GM11168 (cell line): Measurements from ENCODE around the gene RPA1.

ENCODE experiments used
- in situ Hi-C: fragments of 300-500 bp; cut with MboI; formaldehyde crosslinking; loops from one replicate; pipeline ENCODE4 v1.12.0; 2022; ENCODE audit warnings: low sequenced_read_pairs; ENCODE audit not compliant: unreplicated experiment

The RPA1 gene

DNA sequence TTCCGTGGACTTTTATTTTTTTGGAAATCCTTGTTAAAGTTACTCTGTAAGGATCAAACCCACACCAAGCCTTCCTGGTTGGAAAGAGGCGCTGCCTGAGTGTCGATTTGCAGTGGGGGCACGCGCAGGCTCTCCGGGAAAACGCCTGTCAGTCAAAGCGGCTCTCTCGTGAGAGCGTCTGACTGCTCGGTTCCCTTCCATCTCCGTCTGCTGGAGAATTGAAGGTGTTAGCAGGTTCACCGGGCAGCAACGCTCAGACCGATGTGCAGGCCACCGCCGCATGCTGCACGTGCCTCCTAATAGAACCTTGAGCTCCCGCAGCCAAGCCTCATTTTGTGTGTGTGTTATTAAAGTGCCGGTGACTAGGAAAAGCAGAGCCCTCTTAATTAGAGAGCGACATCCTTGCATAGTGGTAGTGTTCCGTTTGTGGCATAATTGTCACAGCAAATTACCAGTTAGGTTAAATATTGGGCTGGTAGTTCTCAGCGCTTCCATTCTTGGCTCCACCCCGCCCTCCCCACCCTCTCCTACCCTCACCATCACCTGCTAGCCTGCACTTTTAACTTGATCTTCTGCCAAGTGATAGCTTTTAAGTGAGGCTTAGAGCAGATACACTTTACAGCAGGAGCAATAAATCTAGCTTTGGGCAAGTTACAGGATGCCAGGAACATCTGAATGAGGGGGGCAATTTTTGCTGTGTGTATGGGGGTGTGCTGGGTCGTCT lies 75.5 kb downstream of the RPA1 start:
- in situ Hi-C loops = no loop called here

DNA sequence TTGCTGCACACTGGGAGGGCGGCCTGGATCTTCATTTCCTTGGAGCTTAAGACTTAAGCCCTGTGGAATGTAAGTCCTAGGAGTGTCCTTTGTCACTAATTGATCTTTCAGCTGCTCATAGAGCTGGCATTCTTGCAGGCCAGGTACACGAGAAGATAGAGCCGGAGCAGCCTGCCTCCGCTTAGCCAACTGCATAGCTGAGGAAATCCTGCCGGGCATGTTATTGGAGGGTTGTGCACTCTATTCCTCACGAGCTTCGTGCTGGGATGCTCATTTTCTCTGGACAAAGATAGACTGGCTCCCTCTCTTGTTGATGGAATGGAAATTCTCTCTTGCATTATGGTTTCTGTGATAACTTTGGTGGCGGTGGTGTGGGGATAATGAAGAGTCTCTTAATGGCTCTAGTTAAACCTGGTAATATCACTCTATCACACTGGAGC lies 76.9 kb downstream of the RPA1 start:
- in situ Hi-C loops = no loop called here

DNA sequence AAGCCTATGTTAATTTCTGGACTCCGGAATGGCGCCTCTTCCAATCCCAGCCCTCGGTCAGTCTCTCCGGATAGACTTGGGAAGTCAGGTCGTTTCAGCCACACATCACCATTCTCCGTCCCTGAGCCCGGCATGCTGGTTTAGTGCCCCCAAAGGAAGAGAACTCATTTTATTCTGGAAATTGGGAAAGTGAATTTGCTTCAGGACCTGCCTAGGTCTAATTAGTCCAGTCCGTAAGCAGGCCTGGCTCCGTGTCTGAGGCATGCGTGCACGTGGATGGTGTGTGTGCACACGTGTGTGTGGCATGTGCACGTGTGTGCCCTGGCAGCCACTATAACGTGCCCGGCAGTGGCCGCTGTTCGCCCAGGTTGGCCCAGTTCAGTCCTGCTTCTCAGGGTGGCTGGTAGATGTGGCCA lies 77.4 kb downstream of the RPA1 start:
- in situ Hi-C loops = no loop called here

DNA sequence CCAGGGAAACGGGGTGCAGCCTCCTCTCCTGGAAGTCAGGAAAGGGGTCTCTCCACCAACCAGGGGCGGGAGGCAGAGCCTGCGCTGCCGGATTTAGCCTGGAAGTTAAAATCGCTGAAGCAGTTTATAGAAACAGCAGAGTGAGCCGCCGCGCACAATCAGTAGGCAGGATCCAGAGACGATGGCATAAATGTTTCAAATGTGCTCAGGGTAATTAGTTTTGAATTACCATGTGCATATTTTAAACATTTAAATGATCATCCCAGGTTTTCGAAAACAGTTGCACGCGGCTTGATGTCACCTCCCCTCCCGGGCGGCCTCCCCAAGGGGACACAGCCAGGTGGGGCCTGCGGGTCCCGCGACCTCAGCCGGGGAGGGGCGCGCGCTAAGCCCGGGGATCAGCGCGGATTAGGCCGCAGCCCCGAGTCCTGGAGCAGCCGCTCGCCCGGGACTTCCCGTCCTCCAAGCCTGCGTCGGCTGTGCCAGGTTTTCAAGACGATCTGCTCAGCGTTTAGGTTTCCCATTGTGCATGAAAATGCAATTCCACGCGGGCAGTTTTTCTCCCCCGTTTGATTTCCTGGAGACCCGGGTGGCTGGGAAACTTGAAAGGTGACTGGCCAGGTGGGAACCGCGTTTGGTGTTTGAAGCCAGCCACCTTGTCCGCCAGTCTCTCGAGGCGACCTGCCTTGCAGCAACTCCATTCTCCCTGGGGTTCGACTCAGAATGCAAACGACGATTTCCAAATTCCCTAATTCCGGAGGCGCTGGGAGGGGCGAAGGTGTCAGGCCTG lies 78.3 kb downstream of the RPA1 start:
- in situ Hi-C loops = no loop called here

DNA sequence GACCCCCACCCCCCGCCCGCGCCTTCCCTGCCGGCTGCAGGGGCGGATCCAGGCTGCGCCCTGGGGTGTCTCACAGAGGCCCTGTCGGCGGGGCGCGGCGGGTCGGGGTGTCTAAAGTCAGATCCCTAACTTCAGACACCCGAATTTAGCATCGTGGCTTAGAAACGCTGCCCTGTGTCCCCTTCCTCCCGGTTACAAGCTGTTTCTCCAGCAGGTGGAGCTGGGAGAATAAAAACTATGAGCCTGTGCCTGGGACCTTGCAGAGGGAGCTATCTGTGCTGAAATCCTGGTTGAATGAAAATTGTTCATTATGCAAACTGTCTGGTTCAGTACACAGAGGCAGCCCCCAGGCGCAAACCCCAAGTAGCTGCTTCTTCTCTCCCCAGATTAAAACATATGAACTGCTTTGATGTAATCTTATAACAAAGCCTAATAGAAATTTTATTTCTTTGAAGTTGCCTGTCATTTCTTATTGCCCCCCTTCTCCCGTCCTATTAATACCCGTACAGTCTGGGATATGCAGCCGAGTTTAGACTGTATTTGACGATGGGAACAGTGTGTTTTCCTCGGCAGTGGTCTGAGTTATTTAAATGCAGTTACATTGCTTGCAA lies 79.0 kb downstream of the RPA1 start:
- in situ Hi-C loops = no loop called here

DNA sequence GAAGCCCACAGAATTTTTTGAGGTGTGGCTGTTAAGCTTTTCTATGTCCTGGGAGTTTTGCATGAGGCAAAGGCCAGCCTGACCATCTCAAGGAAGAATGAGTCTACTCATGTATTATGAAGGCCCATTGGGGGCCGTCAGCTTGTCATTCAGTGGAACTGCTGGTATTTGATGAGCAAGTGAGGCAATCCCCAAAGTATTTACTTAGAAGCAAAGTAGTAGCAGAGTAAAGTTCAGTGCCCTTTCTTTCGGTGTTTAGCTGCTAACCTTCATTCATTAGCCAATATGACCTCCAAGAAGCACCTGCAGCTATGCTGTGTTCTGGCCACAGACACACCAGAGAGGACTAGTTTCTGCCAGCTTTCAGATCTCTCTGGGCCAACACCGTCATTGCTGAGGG lies 80.2 kb downstream of the RPA1 start:
- in situ Hi-C loops = loop anchor here (10.0 kb wide), 1 partner anchor 105 kb away; no protein-coding TSS in a partner anchor

DNA sequence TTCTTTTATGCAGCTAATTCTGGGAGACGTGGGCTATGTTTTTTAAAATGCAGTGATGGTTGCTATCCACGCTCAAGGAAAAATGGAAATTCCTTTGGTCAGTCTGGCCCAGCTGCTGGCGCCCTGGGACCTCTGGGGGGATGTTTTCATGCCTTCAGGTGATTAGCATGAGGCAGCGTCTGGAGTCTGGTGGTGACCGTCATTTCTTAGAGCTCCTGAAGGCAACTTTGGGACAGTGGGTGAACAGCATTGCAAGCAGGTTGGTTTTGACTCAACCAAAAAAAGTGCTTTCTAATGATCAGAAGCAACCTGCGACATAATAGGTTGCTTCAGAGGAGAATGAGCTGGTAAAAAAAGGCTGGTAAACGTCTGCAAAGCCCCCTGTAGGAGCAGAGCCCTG lies 82.3 kb downstream of the RPA1 start:
- in situ Hi-C loops = loop anchor here (10.0 kb wide), 1 partner anchor 103 kb away; no protein-coding TSS in a partner anchor

DNA sequence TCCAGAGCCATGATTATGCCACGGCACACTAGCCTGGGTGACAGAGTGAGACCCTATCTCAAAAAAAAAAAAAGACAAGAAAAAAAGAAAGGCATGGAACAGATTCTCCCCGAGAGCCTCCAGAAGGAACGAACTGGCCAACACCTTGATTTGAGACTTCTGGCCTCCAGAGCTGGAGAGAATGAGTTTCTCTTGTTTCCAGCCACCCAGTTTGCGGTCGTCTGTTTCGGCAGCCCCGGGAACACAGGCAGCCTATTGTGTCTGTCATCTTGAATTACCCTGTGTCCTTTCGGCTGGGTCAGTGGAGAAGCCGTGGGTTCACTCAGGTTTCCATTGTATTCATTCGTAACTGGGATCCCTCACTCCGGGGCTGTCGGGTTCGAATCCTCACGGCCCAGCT lies 83.9 kb downstream of the RPA1 start:
- in situ Hi-C loops = loop anchor here (10.0 kb wide), 1 partner anchor 101 kb away; no protein-coding TSS in a partner anchor

DNA sequence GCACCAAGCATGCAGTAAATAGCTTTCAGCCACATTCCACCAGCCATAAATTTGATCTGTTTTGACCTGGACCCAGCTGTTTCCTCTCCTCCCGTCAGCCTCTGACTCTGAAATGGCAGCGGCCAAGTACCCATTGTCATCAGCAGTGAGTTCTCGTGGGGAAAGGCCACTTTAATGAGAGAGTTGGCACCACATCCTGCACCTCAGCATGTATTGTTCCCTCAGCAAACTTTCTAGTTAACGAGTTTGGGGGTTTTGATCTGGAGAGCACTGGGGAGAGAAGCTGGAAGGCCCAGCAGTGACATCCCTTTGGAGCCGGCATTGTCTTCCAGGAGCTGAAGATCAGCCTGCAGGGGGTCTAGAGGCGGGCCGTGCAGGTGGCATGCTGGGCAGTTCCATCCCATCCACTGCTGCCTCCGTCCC lies 84.9 kb downstream of the RPA1 start:
- in situ Hi-C loops = loop anchor here (10.0 kb wide), 1 partner anchor 100 kb away; no protein-coding TSS in a partner anchor

DNA sequence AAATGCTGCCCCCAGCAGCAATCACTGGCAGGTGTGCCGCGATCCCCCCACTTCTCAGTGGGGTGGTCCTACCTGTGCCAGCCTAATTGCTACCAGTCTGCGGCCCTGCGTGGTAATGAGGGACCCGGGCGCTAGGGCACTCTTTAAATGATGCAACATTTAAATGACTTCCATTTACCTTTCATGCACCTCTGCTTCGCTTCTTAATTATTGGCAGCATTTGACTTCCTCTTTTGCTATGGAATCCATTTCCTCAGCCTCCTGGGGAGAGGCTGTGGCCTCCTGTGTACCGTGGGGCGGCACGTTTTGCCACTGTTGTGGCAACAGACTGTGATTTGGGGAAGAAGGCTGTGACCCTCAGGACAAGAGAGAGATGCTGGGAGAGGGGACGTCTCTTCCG lies 86.1 kb downstream of the RPA1 start:
- in situ Hi-C loops = loop anchor here (10.0 kb wide), 1 partner anchor 99 kb away; no protein-coding TSS in a partner anchor

DNA sequence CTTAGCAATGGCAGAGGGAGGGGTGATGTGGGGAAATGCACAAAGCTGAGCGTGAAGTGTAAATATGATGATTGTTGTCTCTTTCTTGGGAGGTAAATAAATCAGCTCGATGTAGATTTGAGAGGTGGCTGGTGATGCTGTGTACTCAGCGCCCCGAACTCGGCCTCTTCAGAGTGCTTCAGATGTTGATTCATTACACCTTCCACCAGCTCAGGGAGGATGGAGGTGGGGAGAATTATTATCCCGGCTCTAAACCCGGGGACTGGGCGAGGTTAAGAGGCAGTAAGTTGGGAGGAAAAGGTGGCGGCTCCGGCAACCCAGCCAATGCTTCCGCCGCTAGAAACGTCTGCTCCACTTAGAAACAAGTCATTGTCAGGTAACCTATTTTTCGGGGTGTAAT lies 86.5 kb downstream of the RPA1 start:
- in situ Hi-C loops = loop anchor here (10.0 kb wide), 1 partner anchor 98 kb away; no protein-coding TSS in a partner anchor

DNA sequence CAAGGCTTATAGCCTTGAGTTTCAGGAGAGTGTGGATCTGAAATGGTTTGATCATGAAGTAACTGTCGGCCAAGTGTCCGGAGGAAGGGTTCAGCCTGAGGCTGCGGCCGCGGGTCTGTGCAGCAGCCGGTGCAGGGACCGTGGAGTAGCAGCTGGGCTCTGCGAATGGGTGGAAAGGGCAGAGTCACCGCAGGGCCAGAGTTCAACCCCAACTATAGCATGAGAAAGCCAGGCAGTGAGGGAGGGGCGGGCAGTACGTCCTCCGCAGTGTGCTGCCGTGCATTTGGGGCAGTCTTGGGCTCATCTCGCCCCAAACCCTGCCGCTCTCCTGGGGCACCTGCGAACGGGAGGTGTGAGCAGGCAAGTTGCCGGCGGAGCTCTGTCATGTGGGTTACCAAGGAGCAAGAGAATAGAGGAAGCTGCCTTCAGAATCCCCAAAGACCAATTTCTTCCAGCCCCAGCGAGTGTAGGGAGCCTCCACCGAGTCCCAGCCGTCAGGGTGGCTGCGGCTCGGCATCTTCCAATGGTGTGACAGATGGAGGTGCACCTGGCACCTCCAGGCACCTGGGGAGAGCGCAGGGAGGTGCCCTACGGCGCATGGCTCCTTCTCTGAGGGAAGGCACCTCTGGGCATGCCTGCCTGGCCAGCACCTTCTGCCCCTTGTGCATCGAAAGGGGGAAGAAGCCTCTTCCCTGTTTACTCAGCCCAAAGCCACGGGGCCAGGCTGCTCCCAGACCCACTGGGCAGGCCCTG lies 87.3 kb downstream of the RPA1 start:
- in situ Hi-C loops = loop anchor here (10.0 kb wide), 1 partner anchor 98 kb away; no protein-coding TSS in a partner anchor

DNA sequence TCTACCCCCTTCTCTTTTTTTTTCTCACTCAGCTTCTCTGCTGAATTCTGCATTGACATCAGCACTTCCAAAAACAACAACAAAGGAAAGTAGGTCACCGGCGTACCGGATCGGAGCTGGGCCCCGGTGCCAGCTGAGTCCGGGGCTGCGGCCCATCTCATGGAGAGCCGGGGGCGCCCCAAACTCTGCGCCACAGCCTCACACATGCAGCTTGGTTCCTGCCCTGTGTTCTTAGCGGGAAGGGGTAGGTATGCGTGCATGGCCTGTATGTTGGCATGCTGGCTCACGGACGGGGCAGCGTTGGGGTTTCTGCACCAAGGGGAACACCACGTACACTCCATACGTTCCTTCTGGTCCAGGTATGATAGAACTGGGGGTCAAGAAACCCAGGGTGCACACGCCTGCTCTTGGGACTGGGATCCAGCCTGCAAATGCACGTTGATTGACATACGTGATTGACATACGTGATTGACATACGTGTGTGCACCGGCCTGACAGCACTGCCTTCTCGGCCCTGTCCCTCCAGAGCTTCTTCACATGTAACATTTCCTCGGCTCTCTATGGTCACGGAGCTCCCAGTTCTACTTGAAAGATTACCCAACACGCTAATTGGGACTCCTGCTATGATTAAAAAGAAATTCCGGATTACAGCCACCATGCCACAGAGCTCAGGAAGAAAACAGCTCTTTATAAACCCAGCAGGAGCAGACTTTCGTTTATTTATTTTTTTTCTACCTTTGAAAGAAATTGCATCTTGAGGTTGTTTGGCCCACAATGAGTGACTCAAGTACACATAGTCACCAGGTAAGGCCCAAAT lies 88.7 kb downstream of the RPA1 start:
- in situ Hi-C loops = loop anchor here (10.0 kb wide), 1 partner anchor 96 kb away; no protein-coding TSS in a partner anchor

DNA sequence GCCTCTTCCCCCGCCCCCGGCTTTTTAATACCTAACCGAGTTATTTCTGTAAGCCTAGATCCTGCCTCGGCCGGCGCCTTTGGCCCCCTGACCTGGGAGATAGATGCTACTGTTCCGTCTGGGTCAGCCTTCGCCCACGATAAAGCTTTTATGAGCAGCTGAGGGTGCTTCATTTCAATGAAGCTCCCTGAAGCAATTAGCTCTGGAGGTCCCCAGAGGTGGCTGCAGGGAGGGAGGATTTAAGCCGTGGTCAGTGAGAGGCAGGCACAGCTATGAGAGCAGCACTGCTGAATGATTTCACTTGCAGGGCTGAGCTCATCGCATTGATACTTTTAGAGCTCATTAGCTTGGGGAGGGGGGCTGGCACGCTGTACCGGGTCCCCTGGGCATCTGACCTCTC lies 89.4 kb downstream of the RPA1 start:
- in situ Hi-C loops = loop anchor here (10.0 kb wide), 1 partner anchor 96 kb away; no protein-coding TSS in a partner anchor

DNA sequence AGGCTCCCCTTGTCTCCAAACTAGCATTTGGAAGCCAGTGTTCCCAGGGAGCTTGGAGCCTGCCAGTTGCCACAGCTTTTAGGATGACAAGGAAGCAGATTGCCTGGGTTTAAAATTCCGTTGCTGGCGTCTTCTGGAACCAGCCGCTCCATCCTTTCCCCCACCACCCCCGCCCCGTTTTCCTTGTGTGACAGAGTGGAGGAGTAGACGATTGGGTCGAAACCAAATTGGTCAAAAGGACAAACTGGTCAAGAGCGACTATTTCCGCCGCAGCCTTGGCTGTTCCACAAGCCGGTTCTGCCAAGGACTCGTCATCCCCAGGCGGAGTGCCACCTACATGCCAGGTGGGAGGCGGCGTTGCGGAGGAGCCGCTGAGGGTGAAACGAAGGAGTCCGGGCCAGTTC lies 91.1 kb downstream of the RPA1 start:
- in situ Hi-C loops = no loop called here

DNA sequence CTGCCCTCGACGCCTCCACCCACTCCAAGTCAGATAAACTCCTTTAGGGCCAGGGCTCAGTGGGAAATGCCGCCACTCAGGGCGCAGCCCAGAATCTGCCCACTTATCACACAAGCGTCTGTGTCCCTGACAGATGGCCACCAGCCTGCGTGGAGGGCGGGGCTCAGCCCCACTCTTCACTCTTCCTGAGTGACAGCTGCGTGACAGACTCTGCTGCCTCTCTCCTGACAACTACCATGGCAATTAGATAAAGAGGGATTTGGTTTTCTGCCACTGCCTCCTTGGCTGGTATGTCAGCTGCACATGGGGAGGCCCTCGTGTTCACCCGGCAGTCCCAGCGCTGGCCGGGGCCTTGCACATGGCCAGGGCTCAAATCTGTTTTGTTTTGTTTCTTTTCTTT lies 99.2 kb downstream of the RPA1 start:
- in situ Hi-C loops = no loop called here

DNA sequence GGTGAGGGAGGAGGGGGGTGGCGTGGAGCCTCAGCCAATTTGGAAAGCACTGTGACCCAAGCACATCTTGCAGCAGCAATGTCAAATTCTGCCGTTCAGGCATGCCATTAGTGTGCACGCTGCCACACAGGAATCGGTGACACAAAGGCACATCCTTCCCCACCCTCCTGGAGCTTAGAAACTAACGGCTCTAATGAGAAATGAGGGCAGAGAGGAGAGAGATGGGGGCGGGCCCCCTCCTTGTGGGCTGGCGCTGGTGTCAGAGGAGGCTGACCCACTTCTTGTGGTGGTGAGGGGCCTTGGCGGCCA lies 100.5 kb downstream of the RPA1 start:
- in situ Hi-C loops = no loop called here

DNA sequence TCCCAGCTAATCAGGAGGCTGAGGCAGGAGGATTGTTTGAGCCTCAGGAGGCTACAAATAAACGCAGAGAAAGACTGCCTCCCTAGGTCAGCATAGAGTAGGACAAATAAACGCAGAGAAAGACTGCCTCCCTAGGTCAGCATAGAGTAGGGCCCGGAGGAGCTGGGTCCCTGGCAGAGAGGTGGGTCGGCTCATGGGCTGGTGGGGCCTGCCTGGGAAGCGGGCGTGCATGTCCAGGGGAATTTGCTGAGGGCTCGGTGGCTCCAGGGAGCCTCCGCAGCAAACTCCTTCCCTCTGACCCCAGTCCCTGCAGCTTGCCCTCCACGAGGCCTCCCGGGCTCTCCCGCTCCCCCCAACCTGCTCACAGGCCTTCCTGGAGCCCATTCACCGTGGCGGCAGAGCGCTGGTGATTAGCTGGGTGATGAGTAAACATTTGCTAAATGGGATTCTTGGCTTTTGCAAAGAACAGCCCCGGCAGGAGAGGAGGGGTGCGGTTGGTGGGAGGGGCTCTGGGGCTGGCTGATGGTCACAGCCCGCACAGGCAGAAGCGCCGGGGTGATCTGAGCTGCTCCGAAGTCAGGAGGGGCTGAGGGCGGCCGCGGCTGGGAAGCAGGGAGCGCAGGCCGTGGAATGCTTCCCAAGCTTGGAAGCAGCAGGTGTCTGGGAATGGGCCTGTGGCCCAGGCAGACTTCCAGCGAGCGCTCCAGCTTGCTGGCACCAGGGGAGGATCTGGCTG lies 102.2 kb downstream of the RPA1 start:
- in situ Hi-C loops = no loop called here
